ENCODE data around the gene AWAT2.

- no peak for TF ChIP-seq EZH2phosphoT487 (IDR thresholded peaks at IDR 0.05; ENCODE audit: low read depth, severe bottlenecking, unreplicated experiment)
- TF ChIP-seq CTCF (IDR thresholded peaks at IDR 0.05; ENCODE audit: poor library complexity): no peak
Measured at GRCh38 chrX:70026112-70026850, 23.5 kb downstream of the AWAT2 start.
